ENCODE results near the gene UGT1A3.

The UGT1A3 gene

GRCh38 chr2:233800208-233800607, 71.4 kb downstream of the UGT1A3 start:
- Histone ChIP-seq H3K4me3 (ENCODE audit: insufficient read depth, low read length, poor library complexity, severe bottlenecking) (no peak overlapping the region), H3K9me2 (replicated peaks; ENCODE audit: insufficient read depth, low read length) (no peaks in the 10 kb centered on the region), H3K9me3 (ENCODE audit: insufficient read depth, low read length) (no peaks in the 10 kb centered on the region), H3K36me3 (ENCODE audit: low read length) (no peaks in the 10 kb centered on the region), H3F3A (ENCODE audit: insufficient read depth) (no peaks in the 10 kb centered on the region), H3K79me2 (ENCODE audit: insufficient read depth, low read length) (no peaks in the 10 kb centered on the region), H3K9ac (ENCODE audit: low read length) (no peak overlapping the region), H3K27me3 (ENCODE audit: low read length) (no peaks in the 10 kb centered on the region), H3K4me2 (ENCODE audit: low read depth, low read length, poor library complexity, severe bottlenecking) (no peak overlapping the region), H3K27ac (ENCODE audit: low read depth, low read length) (no peak overlapping the region), H4K20me1 (ENCODE audit: low read depth, low read length) (no peaks in the 10 kb centered on the region), H2AFZ (ENCODE audit: low read depth, low read length, severe bottlenecking) (no peak overlapping the region)
- TF ChIP-seq CTCF (IDR thresholded peaks at IDR 0.05; ENCODE audit: insufficient read depth, low read length, poor library complexity, severe bottlenecking), result no peak
- TF ChIP-seq EZH2phosphoT487 (conservative IDR thresholded peaks at IDR 0.05; ENCODE audit: low read length), result no peak

- TF ChIP-seq EZH2phosphoT487 (conservative IDR thresholded peaks at IDR 0.05; ENCODE audit: low read length) (no peak), CTCF (IDR thresholded peaks at IDR 0.05; ENCODE audit: insufficient read depth, low read length, poor library complexity, severe bottlenecking) (no peak)
These were observed 72.7 kb downstream of the UGT1A3 start for GRCh38 chr2:233801357-233802131.

GRCh38 chr2:233802132-233802815, 73.4 kb downstream of the UGT1A3 start:
- Histone ChIP-seq H2AFZ (ENCODE audit: low read depth, low read length, severe bottlenecking) (no peak overlapping the region), H3K4me3 (ENCODE audit: insufficient read depth, low read length, poor library complexity, severe bottlenecking) (no peak overlapping the region), H3K36me3 (ENCODE audit: low read length) (no peaks in the 10 kb centered on the region), H3K9me2 (replicated peaks; ENCODE audit: insufficient read depth, low read length) (no peaks in the 10 kb centered on the region), H3F3A (ENCODE audit: insufficient read depth) (no peaks in the 10 kb centered on the region), H3K4me2 (ENCODE audit: low read depth, low read length, poor library complexity, severe bottlenecking) (no peak overlapping the region), H3K79me2 (ENCODE audit: insufficient read depth, low read length) (no peaks in the 10 kb centered on the region), H3K9ac (ENCODE audit: low read length) (no peak overlapping the region), H3K9me3 (ENCODE audit: insufficient read depth, low read length) (no peaks in the 10 kb centered on the region), H3K27me3 (ENCODE audit: low read length) (no peaks in the 10 kb centered on the region), H4K20me1 (ENCODE audit: low read depth, low read length) (no peaks in the 10 kb centered on the region), H3K27ac (ENCODE audit: low read depth, low read length) (no peak overlapping the region)
- TF ChIP-seq EZH2phosphoT487 (conservative IDR thresholded peaks at IDR 0.05; ENCODE audit: low read length) (no peak), CTCF (IDR thresholded peaks at IDR 0.05; ENCODE audit: insufficient read depth, low read length, poor library complexity, severe bottlenecking) (no peak)

More at GRCh38 chr2:233801357-233802131, 72.7 kb downstream of the UGT1A3 start:
- Histone ChIP-seq H3K4me3 (ENCODE audit: insufficient read depth, low read length, poor library complexity, severe bottlenecking) (no peak overlapping the region), H3K9me3 (ENCODE audit: insufficient read depth, low read length) (no peaks in the 10 kb centered on the region), H2AFZ (ENCODE audit: low read depth, low read length, severe bottlenecking) (no peak overlapping the region), H3K79me2 (ENCODE audit: insufficient read depth, low read length) (no peaks in the 10 kb centered on the region), H3K27ac (ENCODE audit: low read depth, low read length) (no peak overlapping the region), H3F3A (ENCODE audit: insufficient read depth) (no peaks in the 10 kb centered on the region), H3K4me2 (ENCODE audit: low read depth, low read length, poor library complexity, severe bottlenecking) (no peak overlapping the region), H3K27me3 (ENCODE audit: low read length) (no peaks in the 10 kb centered on the region), H3K36me3 (ENCODE audit: low read length) (no peaks in the 10 kb centered on the region), H3K9me2 (replicated peaks; ENCODE audit: insufficient read depth, low read length) (no peaks in the 10 kb centered on the region), H3K9ac (ENCODE audit: low read length) (no peak overlapping the region), H4K20me1 (ENCODE audit: low read depth, low read length) (no peaks in the 10 kb centered on the region)
